GM23338 (cell line): ENCODE results near the gene NTRK1. TPM values are rescaled to one million over a fixed set of nuclear protein-coding genes. Genes with fewer than 3 reads are reported as not detected.

Experiments used
- ATAC-seq: fragments of 200-7000 bp; cut with Tn5 transposase; 3 replicates; pipeline ENCODE4 v1.9.1; 2020
- DNase-seq: peaks from one replicate; pipeline ENCODE4 v3.0.0-alpha.2; 2015; ENCODE audit warnings: low spot score
- H2AFZ ChIP-seq: fragments of 200-600 bp; sonication (generic); 2 replicates; pipeline ENCODE4 v1.8.0; 2016; ENCODE audit warnings: antibody characterized with exemption, mild to moderate bottlenecking, moderate library complexity
- H3F3A ChIP-seq: fragments of 200-600 bp; sonication (generic); replicated peaks from 2 replicates; pipeline ENCODE4 v1.8.0; 2017; ENCODE audit warnings: antibody characterized with exemption, mixed run types, low read depth
- H3K27ac ChIP-seq: fragments of 200-600 bp; sonication (generic); 2 replicates; pipeline ENCODE4 v1.6.1; 2016; ENCODE audit warnings: low read depth
- H3K27me3 ChIP-seq: fragments of 200-600 bp; sonication (generic); 2 replicates; pipeline ENCODE4 v1.8.0; 2016; ENCODE audit warnings: mild to moderate bottlenecking, mixed run types, moderate library complexity; ENCODE audit not compliant: insufficient read depth
- H3K36me3 ChIP-seq: fragments of 200-600 bp; sonication (generic); 2 replicates; pipeline ENCODE4 v1.8.0; 2016; ENCODE audit warnings: mild to moderate bottlenecking; ENCODE audit not compliant: insufficient read depth
- H3K4me1 ChIP-seq: fragments of 200-600 bp; sonication (generic); 2 replicates; pipeline ENCODE4 v1.8.0; 2016; ENCODE audit warnings: mild to moderate bottlenecking, moderate library complexity; ENCODE audit not compliant: insufficient read depth
- H3K4me2 ChIP-seq: fragments of 200-600 bp; sonication (generic); 2 replicates; pipeline ENCODE4 v1.7.1; 2017; ENCODE audit warnings: mixed run types
- H3K4me3 ChIP-seq: fragments of 200-600 bp; sonication (generic); 2 replicates; pipeline ENCODE4 v1.6.1; 2016; ENCODE audit warnings: mixed run types
- H3K79me2 ChIP-seq: fragments of 200-600 bp; sonication (generic); replicated peaks from 2 replicates; pipeline ENCODE4 v1.8.0; 2017; ENCODE audit warnings: mild to moderate bottlenecking; ENCODE audit not compliant: insufficient read depth
- H3K9me2 ChIP-seq: fragments of 200-600 bp; sonication (generic); 2 replicates; pipeline ENCODE4 v1.8.0; 2017; ENCODE audit not compliant: insufficient read depth
- H4K20me1 ChIP-seq: fragments of 200-600 bp; sonication (generic); replicated peaks from 2 replicates; pipeline ENCODE4 v1.8.0; 2017; ENCODE audit warnings: mild to moderate bottlenecking; ENCODE audit not compliant: insufficient read depth
- H3K27ac Mint-ChIP-seq: 2 replicates; pipeline ENCODE4 v1.8.0; 2020; ENCODE audit warnings: inconsistent platforms, mild to moderate bottlenecking, moderate library complexity, mixed read lengths
- H3K27me3 Mint-ChIP-seq: 3 replicates; pipeline ENCODE4 v1.8.0; 2022; ENCODE audit warnings: low read depth, mild to moderate bottlenecking, moderate library complexity, mixed read lengths, inconsistent platforms; ENCODE audit not compliant: insufficient read depth, poor library complexity
- H3K36me3 Mint-ChIP-seq: 3 replicates; pipeline ENCODE4 v1.8.0; 2021; ENCODE audit warnings: low read depth, mild to moderate bottlenecking, inconsistent platforms, moderate library complexity, mixed read lengths
- H3K4me1 Mint-ChIP-seq: 3 replicates; pipeline ENCODE4 v1.8.0; 2020; ENCODE audit warnings: mild to moderate bottlenecking, inconsistent platforms, mixed read lengths
- H3K4me3 Mint-ChIP-seq: 3 replicates; pipeline ENCODE4 v1.8.0; 2021; ENCODE audit warnings: moderate library complexity, mild to moderate bottlenecking, inconsistent platforms, mixed read lengths
- H3K9me3 Mint-ChIP-seq: 3 replicates; pipeline ENCODE4 v1.8.0; 2020; ENCODE audit warnings: moderate library complexity, mild to moderate bottlenecking, inconsistent platforms, mixed read lengths
- CREB1 ChIP-seq: fragments of 250-450 bp; sonication (Bioruptor Pico); IDR thresholded peaks from 2 replicates; pipeline ENCODE4 v1.5.0; 2020; ENCODE audit warnings: low read depth, mild to moderate bottlenecking, moderate library complexity
- EZH2 ChIP-seq: fragments of 200-600 bp; sonication (generic); IDR thresholded peaks from one replicate; pipeline ENCODE4 v1.8.0; 2017; ENCODE audit warnings: antibody characterized with exemption, mild to moderate bottlenecking, low read depth; ENCODE audit not compliant: unreplicated experiment
- JUNB ChIP-seq: IDR thresholded peaks from one replicate; pipeline ENCODE4 v1.6.1; 2016; ENCODE audit warnings: antibody characterized with exemption; ENCODE audit not compliant: unreplicated experiment
- NANOG ChIP-seq: IDR thresholded peaks from 2 replicates; pipeline ENCODE4 v1.6.1; 2016; ENCODE audit warnings: antibody characterized with exemption, borderline replicate concordance
- ZNF331 ChIP-seq: fragments of 250-450 bp; sonication (Bioruptor Pico); IDR thresholded peaks from 2 replicates; pipeline ENCODE4 v1.5.0; 2020; ENCODE audit warnings: low read depth, mild to moderate bottlenecking, moderate library complexity
- polyA plus RNA-seq: library from polyadenylated mRNA; unstranded; fragments of >200 nt; fragmentation: Nextera tagmentation; extraction: Ambion mirVana; gene quantifications from 2 replicates; pipeline ENCODE4 v1.2.1, GENCODE V29; 2016
- total RNA-seq: library from RNA; depleted of rRNA; stranded (reverse); fragments of >200 nt; shearing (Covaris generic); gene quantifications from 2 replicates; pipeline ENCODE4 v1.2.3, GENCODE V29; 2014
- TF ChIP-seq, protein P1 (sequence below), 2 experiments: fragments of 200-600 bp in 1 of 2; sonication (generic) in 1 of 2; conservative IDR thresholded peaks; 2 replicates each; pipeline versions ENCODE4 v1.5.1 to v1.6.1; 2016 to 2017; ENCODE audit warnings: antibody characterized with exemption in 2 of 2, low read depth in 2 of 2, mild to moderate bottlenecking in 2 of 2, moderate library complexity in 1 of 2
- TF ChIP-seq, protein P2 (sequence below): fragments of 250-450 bp; sonication (Bioruptor Pico); IDR thresholded peaks from 2 replicates; pipeline ENCODE4 v1.5.0; 2020; ENCODE audit warnings: mild to moderate bottlenecking, moderate library complexity

The NTRK1 gene
- total and polyA plus RNA-seq, 2 experiments from 2014 or later, result 0.42 to 0.45 TPM

DNA sequence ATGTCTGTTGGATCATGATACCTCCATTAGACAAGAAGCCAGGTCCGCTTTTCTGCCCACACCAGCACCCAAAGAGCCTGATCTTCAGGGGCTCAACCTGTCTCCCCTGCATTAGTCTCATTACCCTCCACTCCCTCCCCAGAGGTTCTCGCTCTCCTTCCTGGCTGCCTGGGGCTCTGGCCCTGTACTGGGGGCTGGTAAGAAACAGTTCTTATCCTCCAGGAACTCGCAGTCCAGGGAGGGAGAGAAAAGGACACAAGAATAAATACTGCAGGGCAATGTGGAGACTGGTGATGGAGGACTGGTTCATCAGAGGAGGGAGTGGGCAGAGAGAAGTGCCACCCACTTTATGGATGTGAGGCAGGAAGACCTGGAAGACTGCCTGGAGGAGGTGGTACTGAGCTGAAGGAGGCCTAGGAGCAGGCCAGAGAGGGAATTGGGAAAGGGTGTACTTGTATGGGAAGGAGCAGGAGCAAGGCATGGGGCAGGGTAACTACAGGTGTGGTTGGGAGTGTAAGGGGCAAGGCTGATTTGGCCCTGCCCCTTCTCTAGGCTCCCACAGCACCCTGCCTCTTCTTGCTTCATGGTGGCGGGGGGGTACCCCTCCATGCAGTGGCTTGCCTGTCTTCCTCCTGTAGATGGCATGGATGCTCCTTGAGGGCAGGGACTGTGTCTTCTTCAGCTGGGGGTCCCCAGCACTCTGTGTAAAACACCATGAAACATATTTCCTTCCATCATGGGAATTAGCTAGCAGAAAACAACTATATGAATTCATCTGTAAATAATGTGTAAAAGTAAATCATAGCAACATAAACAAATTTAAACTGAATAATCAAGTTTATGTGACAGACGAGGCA is 64.7 kb downstream of the NTRK1 start:
- DNase-seq, result no peak
- H3K4me2 ChIP-seq, result peak overlapping the region; percentile 92
- Mint-ChIP-seq H3K9me3 (no peaks in the 10 kb centered on the region; the same call in 1 of the 3 replicates), H3K27ac (no peak overlapping the region), H3K4me3 (peak overlapping the region; percentile 74; the same call in 2 of the 3 replicates), H3K27me3 (peaks cover 91% of the 10 kb centered on the region), H3K4me1 (peaks cover 25% of the 10 kb centered on the region), H3K36me3 (no peaks in the 10 kb centered on the region)
- H3F3A ChIP-seq, result peaks cover 9% of the 10 kb centered on the region; the same call in 1 of the 2 replicates
- H3K27ac ChIP-seq, result no peak overlapping the region
- no peak overlapping the region for H2AFZ ChIP-seq
- no peaks in the 10 kb centered on the region for H3K9me2 ChIP-seq
- H3K36me3 ChIP-seq, result no peaks in the 10 kb centered on the region
- TF ChIP-seq, protein P1, sequence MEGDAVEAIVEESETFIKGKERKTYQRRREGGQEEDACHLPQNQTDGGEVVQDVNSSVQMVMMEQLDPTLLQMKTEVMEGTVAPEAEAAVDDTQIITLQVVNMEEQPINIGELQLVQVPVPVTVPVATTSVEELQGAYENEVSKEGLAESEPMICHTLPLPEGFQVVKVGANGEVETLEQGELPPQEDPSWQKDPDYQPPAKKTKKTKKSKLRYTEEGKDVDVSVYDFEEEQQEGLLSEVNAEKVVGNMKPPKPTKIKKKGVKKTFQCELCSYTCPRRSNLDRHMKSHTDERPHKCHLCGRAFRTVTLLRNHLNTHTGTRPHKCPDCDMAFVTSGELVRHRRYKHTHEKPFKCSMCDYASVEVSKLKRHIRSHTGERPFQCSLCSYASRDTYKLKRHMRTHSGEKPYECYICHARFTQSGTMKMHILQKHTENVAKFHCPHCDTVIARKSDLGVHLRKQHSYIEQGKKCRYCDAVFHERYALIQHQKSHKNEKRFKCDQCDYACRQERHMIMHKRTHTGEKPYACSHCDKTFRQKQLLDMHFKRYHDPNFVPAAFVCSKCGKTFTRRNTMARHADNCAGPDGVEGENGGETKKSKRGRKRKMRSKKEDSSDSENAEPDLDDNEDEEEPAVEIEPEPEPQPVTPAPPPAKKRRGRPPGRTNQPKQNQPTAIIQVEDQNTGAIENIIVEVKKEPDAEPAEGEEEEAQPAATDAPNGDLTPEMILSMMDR (conservative IDR thresholded peaks at IDR 0.05; ENCODE audit: low read depth in 2 of 2), result peak in 1 of 2 experiments; percentile 19; a peak in 1 of 4 replicates
- TF ChIP-seq CREB1 (CRISPR knock-in tag) (no peak), EZH2 (peak; percentile 67), NANOG (no peak), JUNB (no peak)
- 0 out of 2 replicates have a peak, but pooled peaks cover 2% of the 10 kb centered on the region for H4K20me1 ChIP-seq
- peak overlapping the region; percentile 69; the same call in 1 of the 2 replicates for H3K4me3 ChIP-seq
- peaks cover 100% of the 10 kb centered on the region for H3K27me3 ChIP-seq
- no peaks in the 10 kb centered on the region for H3K79me2 ChIP-seq
- peaks cover 18% of the 10 kb centered on the region; the same call in 1 of the 2 replicates for H3K4me1 ChIP-seq
- no peak for ATAC-seq

DNA sequence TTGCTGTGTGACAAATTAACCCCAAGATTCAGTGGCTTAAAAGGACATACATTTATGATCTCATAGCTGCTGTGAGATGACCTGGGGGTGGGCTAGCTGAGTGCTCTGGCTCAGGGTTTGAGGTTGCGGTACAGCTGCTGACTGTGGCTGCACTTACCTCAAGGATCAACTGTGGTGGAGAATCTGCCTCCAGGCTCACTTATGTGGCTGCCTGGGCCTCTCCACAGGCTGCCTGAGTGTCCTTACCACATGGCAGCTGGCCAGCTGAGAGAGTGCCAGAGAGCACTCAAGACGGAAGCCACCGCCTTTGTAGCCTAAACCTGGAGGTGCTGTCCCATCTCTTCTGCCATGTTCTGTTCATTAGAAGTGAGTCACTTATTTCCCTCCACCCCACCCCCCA is 65.5 kb downstream of the NTRK1 start:
- Histone ChIP-seq H2AFZ (no peak overlapping the region), H3K27me3 (peaks cover 98% of the 10 kb centered on the region)
- peaks cover 89% of the 10 kb centered on the region for H3K27me3 Mint-ChIP-seq

More for the DNA sequence above, 65.5 kb downstream of the NTRK1 start:
- Histone ChIP-seq H3F3A (peaks cover 9% of the 10 kb centered on the region; the same call in 1 of the 2 replicates), H3K27ac (no peak overlapping the region), H3K9me2 (no peaks in the 10 kb centered on the region), H3K79me2 (no peaks in the 10 kb centered on the region), H3K4me1 (peaks cover 14% of the 10 kb centered on the region; the same call in 1 of the 2 replicates), H3K4me2 (no peak overlapping the region), H3K4me3 (no peak overlapping the region), H3K36me3 (no peaks in the 10 kb centered on the region), H4K20me1 (0 out of 2 replicates have a peak, but pooled peaks cover under 1% of the 10 kb centered on the region)
- no peak for TF ChIP-seq NANOG
- TF ChIP-seq, protein P2, sequence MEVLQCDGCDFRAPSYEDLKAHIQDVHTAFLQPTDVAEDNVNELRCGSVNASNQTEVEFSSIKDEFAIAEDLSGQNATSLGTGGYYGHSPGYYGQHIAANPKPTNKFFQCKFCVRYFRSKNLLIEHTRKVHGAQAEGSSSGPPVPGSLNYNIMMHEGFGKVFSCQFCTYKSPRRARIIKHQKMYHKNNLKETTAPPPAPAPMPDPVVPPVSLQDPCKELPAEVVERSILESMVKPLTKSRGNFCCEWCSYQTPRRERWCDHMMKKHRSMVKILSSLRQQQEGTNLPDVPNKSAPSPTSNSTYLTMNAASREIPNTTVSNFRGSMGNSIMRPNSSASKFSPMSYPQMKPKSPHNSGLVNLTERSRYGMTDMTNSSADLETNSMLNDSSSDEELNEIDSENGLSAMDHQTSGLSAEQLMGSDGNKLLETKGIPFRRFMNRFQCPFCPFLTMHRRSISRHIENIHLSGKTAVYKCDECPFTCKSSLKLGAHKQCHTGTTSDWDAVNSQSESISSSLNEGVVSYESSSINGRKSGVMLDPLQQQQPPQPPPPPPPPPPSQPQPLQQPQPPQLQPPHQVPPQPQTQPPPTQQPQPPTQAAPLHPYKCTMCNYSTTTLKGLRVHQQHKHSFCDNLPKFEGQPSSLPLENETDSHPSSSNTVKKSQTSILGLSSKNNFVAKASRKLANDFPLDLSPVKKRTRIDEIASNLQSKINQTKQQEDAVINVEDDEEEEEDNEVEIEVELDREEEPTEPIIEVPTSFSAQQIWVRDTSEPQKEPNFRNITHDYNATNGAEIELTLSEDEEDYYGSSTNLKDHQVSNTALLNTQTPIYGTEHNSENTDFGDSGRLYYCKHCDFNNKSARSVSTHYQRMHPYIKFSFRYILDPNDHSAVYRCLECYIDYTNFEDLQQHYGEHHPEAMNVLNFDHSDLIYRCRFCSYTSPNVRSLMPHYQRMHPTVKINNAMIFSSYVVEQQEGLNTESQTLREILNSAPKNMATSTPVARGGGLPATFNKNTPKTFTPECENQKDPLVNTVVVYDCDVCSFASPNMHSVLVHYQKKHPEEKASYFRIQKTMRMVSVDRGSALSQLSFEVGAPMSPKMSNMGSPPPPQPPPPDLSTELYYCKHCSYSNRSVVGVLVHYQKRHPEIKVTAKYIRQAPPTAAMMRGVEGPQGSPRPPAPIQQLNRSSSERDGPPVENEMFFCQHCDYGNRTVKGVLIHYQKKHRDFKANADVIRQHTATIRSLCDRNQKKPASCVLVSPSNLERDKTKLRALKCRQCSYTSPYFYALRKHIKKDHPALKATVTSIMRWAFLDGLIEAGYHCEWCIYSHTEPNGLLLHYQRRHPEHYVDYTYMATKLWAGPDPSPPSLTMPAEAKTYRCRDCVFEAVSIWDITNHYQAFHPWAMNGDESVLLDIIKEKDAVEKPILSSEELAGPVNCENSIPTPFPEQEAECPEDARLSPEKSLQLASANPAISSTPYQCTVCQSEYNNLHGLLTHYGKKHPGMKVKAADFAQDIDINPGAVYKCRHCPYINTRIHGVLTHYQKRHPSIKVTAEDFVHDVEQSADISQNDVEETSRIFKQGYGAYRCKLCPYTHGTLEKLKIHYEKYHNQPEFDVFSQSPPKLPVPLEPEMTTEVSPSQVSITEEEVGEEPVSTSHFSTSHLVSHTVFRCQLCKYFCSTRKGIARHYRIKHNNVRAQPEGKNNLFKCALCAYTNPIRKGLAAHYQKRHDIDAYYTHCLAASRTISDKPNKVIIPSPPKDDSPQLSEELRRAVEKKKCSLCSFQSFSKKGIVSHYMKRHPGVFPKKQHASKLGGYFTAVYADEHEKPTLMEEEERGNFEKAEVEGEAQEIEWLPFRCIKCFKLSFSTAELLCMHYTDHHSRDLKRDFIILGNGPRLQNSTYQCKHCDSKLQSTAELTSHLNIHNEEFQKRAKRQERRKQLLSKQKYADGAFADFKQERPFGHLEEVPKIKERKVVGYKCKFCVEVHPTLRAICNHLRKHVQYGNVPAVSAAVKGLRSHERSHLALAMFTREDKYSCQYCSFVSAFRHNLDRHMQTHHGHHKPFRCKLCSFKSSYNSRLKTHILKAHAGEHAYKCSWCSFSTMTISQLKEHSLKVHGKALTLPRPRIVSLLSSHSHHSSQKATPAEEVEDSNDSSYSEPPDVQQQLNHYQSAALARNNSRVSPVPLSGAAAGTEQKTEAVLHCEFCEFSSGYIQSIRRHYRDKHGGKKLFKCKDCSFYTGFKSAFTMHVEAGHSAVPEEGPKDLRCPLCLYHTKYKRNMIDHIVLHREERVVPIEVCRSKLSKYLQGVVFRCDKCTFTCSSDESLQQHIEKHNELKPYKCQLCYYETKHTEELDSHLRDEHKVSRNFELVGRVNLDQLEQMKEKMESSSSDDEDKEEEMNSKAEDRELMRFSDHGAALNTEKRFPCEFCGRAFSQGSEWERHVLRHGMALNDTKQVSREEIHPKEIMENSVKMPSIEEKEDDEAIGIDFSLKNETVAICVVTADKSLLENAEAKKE (CRISPR knock-in tag), result no peak
- TF ChIP-seq ZNF331 (CRISPR knock-in tag), result no peak
- no peak for TF ChIP-seq EZH2
- TF ChIP-seq, protein P1 (conservative IDR thresholded peaks at IDR 0.05; ENCODE audit: low read depth in 2 of 2), result no peak
- TF ChIP-seq JUNB, result no peak
- no peak for TF ChIP-seq CREB1 (CRISPR knock-in tag)
- Mint-ChIP-seq H3K36me3 (no peaks in the 10 kb centered on the region), H3K4me1 (peaks cover 28% of the 10 kb centered on the region), H3K4me3 (no peak overlapping the region), H3K9me3 (no peaks in the 10 kb centered on the region; the same call in 1 of the 3 replicates), H3K27ac (no peak overlapping the region)
- ATAC-seq, result no peak
- DNase-seq, result no peak
